Endothelial cell of umbilical vein (primary cell): ENCODE measurements around the gene ABHD17A. TPM values are rescaled to one million over a fixed set of nuclear protein-coding genes. Genes with fewer than 3 reads are reported as not detected.

Experiments used
- BruUV-seq: library from RNA; stranded (reverse); fragments of 400-500 nt; replicated peaks from 2 replicates; lab custom pipeline; 2021; lab: Mats Ljungman, UMichigan
- CTCF ChIA-PET: fragments of 300-600, 350-600 bp; sonication (Branson Sonifier 250); formaldehyde crosslinking; loops from one replicate; lab custom pipeline; 2021; ENCODE audit warnings: antibody characterized with exemption, inconsistent platforms; lab: Charles Lee
- POLR2A ChIA-PET: fragments of 300-600, 350-600 bp; sonication (Branson Sonifier 250); formaldehyde crosslinking; loops from one replicate; lab custom pipeline; 2021; ENCODE audit warnings: antibody characterized with exemption, inconsistent platforms; lab: Charles Lee
- DNase-seq: peaks from one replicate; pipeline ENCODE4 v3.0.0-alpha.2; 2011; ENCODE audit warnings: low read depth, low spot score
- FAIRE-seq: peaks from 2 replicates; lab custom pipeline; 2011; peaks lifted over from hg19 to GRCh38; lab: Jason Lieb, UNC
- H2AFZ ChIP-seq: 2 replicates; pipeline ENCODE4 v1.6.0; 2012; ENCODE audit warnings: low read depth, low read length, control low read depth, inconsistent platforms
- H3K27ac ChIP-seq: 2 replicates; pipeline ENCODE4 v1.5.1; 2011; ENCODE audit warnings: low read depth, mild to moderate bottlenecking, control low read depth, low read length, moderate library complexity; ENCODE audit not compliant: insufficient read depth
- H3K27me3 ChIP-seq, 2 experiments: 2 replicates each; pipeline versions ENCODE4 v1.6.0 to v1.6.1; 2011; ENCODE audit warnings: low read length in 2 of 2, mixed read lengths in 1 of 2; ENCODE audit not compliant: control insufficient read depth in 2 of 2, insufficient read depth in 2 of 2
- H3K36me3 ChIP-seq, 2 experiments: 2 replicates in 1 of 2; 3 replicates in 1 of 2; pipeline ENCODE4 v1.5.1; 2011; ENCODE audit warnings: low read length in 2 of 2, mild to moderate bottlenecking in 1 of 2, moderate library complexity in 1 of 2; ENCODE audit not compliant: control insufficient read depth in 2 of 2, insufficient read depth in 2 of 2; ENCODE audit errors: extremely low read depth in 1 of 2
- H3K4me1 ChIP-seq: 3 replicates; pipeline ENCODE4 v1.5.1; 2011; ENCODE audit warnings: mild to moderate bottlenecking, low read length; ENCODE audit not compliant: control insufficient read depth, insufficient read depth; ENCODE audit errors: extremely low read depth
- H3K4me2 ChIP-seq: 2 replicates; pipeline ENCODE4 v1.6.1; 2011; ENCODE audit warnings: low read length, control low read depth, mixed read lengths; ENCODE audit not compliant: insufficient read depth
- H3K4me3 ChIP-seq, 3 experiments: fragments of 200-600 bp in 1 of 3; sonication (generic), shearing (Covaris generic) in 1 of 3; replicated peaks in 1 of 3; 2 replicates each; pipeline ENCODE4 v1.5.1; 2011 to 2016; ENCODE audit warnings: control low read depth in 3 of 3, low read length in 3 of 3, mild to moderate bottlenecking in 2 of 3, inconsistent platforms in 1 of 3, low read depth in 1 of 3, moderate library complexity in 1 of 3; ENCODE audit not compliant: insufficient read depth in 1 of 3
- H3K79me2 ChIP-seq: 2 replicates; pipeline ENCODE4 v1.6.0; 2012; ENCODE audit warnings: low read length, inconsistent platforms; ENCODE audit not compliant: control insufficient read depth, insufficient read depth
- H3K9ac ChIP-seq: replicated peaks from 2 replicates; pipeline ENCODE3; 2011; ENCODE audit warnings: low read length, control low read depth; ENCODE audit not compliant: insufficient read depth; ENCODE audit errors: extremely low read depth
- H3K9me1 ChIP-seq: replicated peaks from 3 replicates; pipeline ENCODE4 v1.6.0; 2011; ENCODE audit warnings: mild to moderate bottlenecking, low read length; ENCODE audit not compliant: control insufficient read depth, insufficient read depth; ENCODE audit errors: extremely low read depth
- H3K9me3 ChIP-seq: replicated peaks from 2 replicates; pipeline ENCODE4 v1.5.1; 2012; ENCODE audit warnings: low read length, inconsistent platforms; ENCODE audit not compliant: control insufficient read depth, insufficient read depth
- H4K20me1 ChIP-seq: replicated peaks from 2 replicates; pipeline ENCODE3; 2011; ENCODE audit warnings: mild to moderate bottlenecking, low read length; ENCODE audit not compliant: control insufficient read depth, insufficient read depth; ENCODE audit errors: extremely low read depth
- CTCF ChIP-seq, 2 donors: IDR thresholded peaks; 1 replicate in 1 of 2; 2 replicates in 1 of 2; pipeline ENCODE4 v1.5.1; 2011; ENCODE audit warnings: low read length in 2 of 2, mild to moderate bottlenecking in 2 of 2, moderate library complexity in 2 of 2, control low read depth in 1 of 2, inconsistent platforms in 1 of 2, low read depth in 1 of 2; ENCODE audit not compliant: insufficient read depth in 1 of 2; ENCODE audit errors: extremely low read depth in 1 of 2
- EZH2 ChIP-seq: IDR thresholded peaks from 2 replicates; pipeline ENCODE4 v1.6.1; 2012; ENCODE audit warnings: borderline replicate concordance, low read depth, mild to moderate bottlenecking, moderate library complexity, low read length, inconsistent platforms; ENCODE audit not compliant: severe bottlenecking
- FOS ChIP-seq: IDR thresholded peaks from 2 replicates; pipeline ENCODE4 v1.6.1; 2011; ENCODE audit warnings: mild to moderate bottlenecking, low read length, moderate library complexity, borderline replicate concordance; ENCODE audit not compliant: insufficient read depth
- GATA2 ChIP-seq: IDR thresholded peaks from 2 replicates; pipeline ENCODE4 v1.7.0; 2011; ENCODE audit warnings: low read depth, mild to moderate bottlenecking, moderate library complexity, mixed read lengths, low read length; ENCODE audit not compliant: insufficient read length, insufficient read depth
- JUN ChIP-seq: IDR thresholded peaks from 2 replicates; pipeline ENCODE4 v1.6.1; 2011; ENCODE audit warnings: borderline replicate concordance, low read depth; ENCODE audit not compliant: insufficient read length, insufficient read depth
- MAX ChIP-seq: IDR thresholded peaks from 2 replicates; pipeline ENCODE4 v1.6.1; 2011; ENCODE audit not compliant: insufficient read depth, insufficient read length
- MYC ChIP-seq: IDR thresholded peaks from one replicate; pipeline ENCODE4 v1.6.1; 2011; ENCODE audit warnings: mild to moderate bottlenecking, low read depth, low read length
- POLR2A ChIP-seq: IDR thresholded peaks from 2 replicates; pipeline ENCODE4 v1.6.1; 2012; ENCODE audit warnings: low read depth, mild to moderate bottlenecking, control low read depth, low read length
- POLR2AphosphoS5 ChIP-seq: IDR thresholded peaks from 2 replicates; pipeline ENCODE4 v1.6.1; 2012; ENCODE audit warnings: low read depth, mild to moderate bottlenecking, control low read depth, low read length, moderate library complexity; ENCODE audit not compliant: insufficient read depth
- dilution Hi-C: fragments of 300-500 bp; cut with MboI; formaldehyde crosslinking; loops from one replicate; pipeline ENCODE4 v1.15.0; 2019; ENCODE audit warnings: low sequenced_read_pairs; ENCODE audit not compliant: extremely low pct_ligation_motif_present
- intact Hi-C: fragments of 100-400 bp; cut with micrococcal nuclease; formaldehyde crosslinking; loops from one replicate; pipeline ENCODE4 v1.10.0; 2022
- polyA plus RNA-seq, 4 experiments: library from polyadenylated mRNA; depleted of rRNA in 3 of 4; stranded (reverse) in 3 of 4; unstranded in 1 of 4; fragments of >200 nt; gene quantifications; 2 replicates each; pipeline versions ENCODE4 v1.2.1 to v1.2.3, GENCODE V29; 2011 to 2012; ENCODE audit warnings: missing spikeins in 1 of 4
- total RNA-seq: library from RNA; stranded (reverse); gene quantifications from 2 replicates; pipeline ENCODE4 v1.2.3, GENCODE V29; 2021

Gene ABHD17A
- total and polyA plus RNA-seq, 2 donors (not counting 3 experiments of a cell fraction or from before 2014, with no cell fraction given) = 89.8 to 143 TPM

GRCh38 chr19:1854542-1855039, 30.7 kb downstream of the ABHD17A start:
- H3K79me2 ChIP-seq = peaks cover 60% of the 10 kb centered on the region
- intact Hi-C loops (no loop called here), dilution Hi-C loops (no loop called here)
- TF ChIP-seq GATA2 = no peak
- no peak for TF ChIP-seq FOS
- no peak for TF ChIP-seq POLR2A
- no peak for TF ChIP-seq POLR2AphosphoS5
- TF ChIP-seq EZH2 = no peak
- TF ChIP-seq MYC = no peak
- no peak for TF ChIP-seq MAX
- TF ChIP-seq CTCF (IDR thresholded peaks at IDR 0.05; ENCODE audit: extremely low read depth in 1 of 2, insufficient read depth in 1 of 2, low read depth in 1 of 2, low read length in 2 of 2) = no peak
- TF ChIP-seq JUN = no peak
- no peaks in the 10 kb centered on the region for H3K27me3 ChIP-seq
- no TSS peak for BruUV-seq
- H3K9me3 ChIP-seq = no peaks in the 10 kb centered on the region
- FAIRE-seq = no peak
- H3K9me1 ChIP-seq = no peaks in the 10 kb centered on the region
- ChIA-PET CTCF (interaction anchor here (0.6 to 1.5 kb wide), 5 partner anchors 12 to 417 kb away, joined by 3 to 8 read pairs (median 3); no protein-coding TSS in a partner anchor), POLR2A (interaction anchor here (0.6 kb wide), 1 partner anchor 694 kb away, joined by 4 read pairs; no protein-coding TSS in a partner anchor)
- no peak overlapping the region for H2AFZ ChIP-seq
- no peaks in the 10 kb centered on the region for H4K20me1 ChIP-seq
- no peak overlapping the region for H3K4me2 ChIP-seq
- H3K9ac ChIP-seq = no peak overlapping the region
- H3K4me3 ChIP-seq = no peak overlapping the region
- no peak overlapping the region for H3K27ac ChIP-seq
- H3K36me3 ChIP-seq = no peaks in the 10 kb centered on the region
- H3K4me1 ChIP-seq = peaks cover 32% of the 10 kb centered on the region
- DNase-seq = no peak
